Suppressor macrophage treated with lipopolysaccharide for 4 hours (primary cell): ENCODE measurements around the gene DHRS1.
A peak's percentile ranks its signal among the peaks of the same experiment; 100 is the strongest.

Experiments used
- DNase-seq: peaks from one replicate; pipeline ENCODE4 v3.0.0-alpha.2; 2020

DHRS1 gene

DNA sequence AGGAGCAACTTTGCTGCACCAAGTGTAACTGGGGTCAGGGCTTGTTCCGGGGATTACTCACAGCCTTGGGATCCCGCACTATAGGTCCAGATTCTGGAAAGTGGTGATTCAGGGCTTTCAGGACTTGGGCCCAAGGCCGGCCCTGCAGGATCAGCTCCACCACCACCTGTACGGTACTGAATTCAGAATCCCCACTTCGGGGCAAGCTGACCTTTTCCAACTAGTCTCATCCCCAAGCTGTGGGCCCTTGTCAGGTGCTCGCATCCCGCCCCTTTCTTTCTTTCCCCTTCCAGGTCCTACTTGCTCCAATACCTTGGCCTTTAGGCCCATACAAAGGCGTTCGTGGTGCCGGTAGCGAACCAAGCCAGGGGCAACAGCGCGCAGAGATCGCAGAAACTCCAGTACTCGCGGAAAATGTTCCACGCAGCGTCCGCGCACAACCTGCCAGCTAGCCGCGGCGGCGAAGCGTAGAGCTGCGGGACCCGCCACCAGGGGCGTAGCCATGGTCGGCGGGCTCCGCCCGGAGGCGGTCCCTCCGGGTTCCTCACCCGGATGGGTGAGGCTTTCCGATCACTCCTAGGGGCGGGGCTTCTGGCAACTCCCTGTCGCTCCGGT is 57.6 kb downstream of the DHRS1 start:
- DNase-seq, result peak; percentile 96
